Activated CD8-positive, alpha-beta memory T cell treated with anti-CD3 and anti-CD28 coated beads, Interleukin-2, amount 10 ng/mL, durations not matched to agents 7 days and 5 days (primary cell): ENCODE data around the gene PPP1R14D. TPM values are rescaled to one million over a fixed set of nuclear protein-coding genes. Genes with fewer than 3 reads are reported as not detected.

Experiments
- ATAC-seq: fragments of 150-1000 bp; cut with Tn5 transposase; one replicate; pipeline ENCODE4 v1.10.0; 2021; ENCODE audit warnings: moderate library complexity
- CTCF ChIA-PET: fragments of 350-600 bp; sonication (Branson Sonifier 250); formaldehyde crosslinking; loops from one replicate; lab custom pipeline; 2021; ENCODE audit warnings: antibody characterized with exemption; lab: Charles Lee
- DNase-seq: peaks from one replicate; pipeline ENCODE4 v3.0.0-alpha.2; 2020
- H3K27ac Mint-ChIP-seq: one replicate; pipeline ENCODE4 v1.8.0; 2021; ENCODE audit warnings: mild to moderate bottlenecking, mixed read lengths
- H3K27me3 Mint-ChIP-seq: one replicate; pipeline ENCODE4 v1.8.0; 2021; ENCODE audit warnings: mixed read lengths
- H3K36me3 Mint-ChIP-seq: one replicate; pipeline ENCODE4 v1.8.0; 2021; ENCODE audit warnings: mild to moderate bottlenecking, mixed read lengths
- H3K4me1 Mint-ChIP-seq: one replicate; pipeline ENCODE4 v1.8.0; 2021; ENCODE audit warnings: mixed read lengths
- H3K4me3 Mint-ChIP-seq: one replicate; pipeline ENCODE4 v1.8.0; 2021; ENCODE audit warnings: mild to moderate bottlenecking, moderate library complexity, mixed read lengths
- H3K9me3 Mint-ChIP-seq: one replicate; pipeline ENCODE4 v1.8.0; 2022; ENCODE audit warnings: low read depth, mixed read lengths
- total RNA-seq, 2 experiments: library from RNA; stranded (reverse); gene quantifications; one replicate each; pipeline ENCODE4 v1.2.3, GENCODE V29; 2021

Gene PPP1R14D
- total RNA-seq, 2 experiments from 2014 or later = not detected

DNA sequence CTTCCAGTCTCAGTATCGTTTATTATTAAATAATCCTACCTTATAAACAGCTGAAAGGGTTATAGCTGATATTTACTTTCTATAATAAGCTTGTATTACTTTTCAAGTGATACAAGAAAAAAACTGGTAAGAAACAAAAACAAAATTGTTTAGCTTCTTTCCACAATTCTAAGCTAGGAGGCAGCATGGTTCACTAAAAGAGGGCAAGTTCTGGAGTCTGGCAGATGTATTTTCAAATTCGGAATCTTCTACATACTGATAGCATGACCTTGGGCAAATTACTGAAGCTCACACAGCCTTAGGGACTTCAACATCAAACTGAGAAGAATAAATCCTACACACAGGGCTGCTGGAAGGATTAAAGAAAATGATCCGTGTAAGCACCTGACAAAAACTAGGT lies 43.3 kb downstream of the PPP1R14D start:
- H3K9me3 Mint-ChIP-seq = no peaks in the 10 kb centered on the region
- no peak overlapping the region for H3K27ac Mint-ChIP-seq
- no peak for ATAC-seq

GRCh38 chr15:40782609-40783227 lies 45.8 kb downstream of the PPP1R14D start:
- CTCF ChIA-PET = interaction anchor here (0.5 to 3.3 kb wide), 43 partner anchors 9 to 621 kb away, joined by 3 to 26 read pairs (median 4); partner anchors contain the start of genes BUB1B, C15orf62, DNAJC17 and GCHFR
- H3K36me3 Mint-ChIP-seq = peaks cover 3% of the 10 kb centered on the region
- no peak overlapping the region for H3K4me3 Mint-ChIP-seq
- peak; percentile 86 for DNase-seq
- peaks cover 18% of the 10 kb centered on the region for H3K4me1 Mint-ChIP-seq
- no peaks in the 10 kb centered on the region for H3K27me3 Mint-ChIP-seq
- no peaks in the 10 kb centered on the region for H3K9me3 Mint-ChIP-seq
- ATAC-seq = peak; percentile 99
- peak overlapping the region; percentile 30 for H3K27ac Mint-ChIP-seq

More for the DNA sequence above, 43.3 kb downstream of the PPP1R14D start:
- no peak for DNase-seq
- no peak overlapping the region for H3K4me3 Mint-ChIP-seq
- peaks cover 22% of the 10 kb centered on the region for H3K4me1 Mint-ChIP-seq
- H3K36me3 Mint-ChIP-seq = no peaks in the 10 kb centered on the region
- no peaks in the 10 kb centered on the region for H3K27me3 Mint-ChIP-seq
- CTCF ChIA-PET = interaction anchor here (1.1 to 5.4 kb wide), 6 partner anchors 15 to 110 kb away, joined by 3 to 24 read pairs (median 4); partner anchors contain the start of gene VPS18

DNA sequence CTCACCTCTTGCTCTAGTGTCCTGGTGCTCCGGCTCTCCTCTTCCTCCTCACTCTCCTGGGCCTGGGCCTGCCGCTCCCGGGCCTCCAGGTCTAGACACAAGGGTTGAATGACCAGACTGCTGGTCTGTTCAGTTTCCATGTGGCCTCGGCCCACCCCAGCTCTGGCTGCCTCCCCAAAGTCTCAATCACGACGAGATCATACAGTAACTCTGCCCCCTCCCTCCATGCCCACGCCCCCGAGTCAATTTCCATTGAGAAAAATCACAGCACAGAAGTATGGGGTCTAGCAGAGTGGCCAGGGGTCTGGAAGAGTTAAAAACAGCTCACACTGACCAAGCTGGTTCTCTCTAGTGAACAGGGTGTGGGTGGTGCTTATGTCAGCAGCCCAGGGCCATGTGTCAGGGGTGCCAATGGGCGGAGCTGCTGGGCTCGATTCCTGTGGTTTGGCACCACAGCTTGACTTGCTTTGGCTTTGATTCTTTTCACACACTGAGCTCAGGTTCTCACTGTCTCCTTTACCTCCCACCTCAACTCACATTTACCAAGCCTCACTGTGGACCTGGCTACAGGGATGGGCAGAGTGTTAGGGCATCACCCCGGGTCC lies 51.9 kb downstream of the PPP1R14D start:
- Mint-ChIP-seq H3K36me3 (peaks cover 14% of the 10 kb centered on the region), H3K4me3 (no peak overlapping the region), H3K27me3 (no peaks in the 10 kb centered on the region), H3K9me3 (no peaks in the 10 kb centered on the region), H3K4me1 (peaks cover 15% of the 10 kb centered on the region), H3K27ac (peak overlapping the region; percentile 66)
- CTCF ChIA-PET = interaction anchor here (0.8 to 2.5 kb wide), 2 partner anchors 32 to 99 kb away, joined by 4 to 8 read pairs; no protein-coding TSS in a partner anchor
- peak; percentile 82 for ATAC-seq
- peak; percentile 63 for DNase-seq

DNA sequence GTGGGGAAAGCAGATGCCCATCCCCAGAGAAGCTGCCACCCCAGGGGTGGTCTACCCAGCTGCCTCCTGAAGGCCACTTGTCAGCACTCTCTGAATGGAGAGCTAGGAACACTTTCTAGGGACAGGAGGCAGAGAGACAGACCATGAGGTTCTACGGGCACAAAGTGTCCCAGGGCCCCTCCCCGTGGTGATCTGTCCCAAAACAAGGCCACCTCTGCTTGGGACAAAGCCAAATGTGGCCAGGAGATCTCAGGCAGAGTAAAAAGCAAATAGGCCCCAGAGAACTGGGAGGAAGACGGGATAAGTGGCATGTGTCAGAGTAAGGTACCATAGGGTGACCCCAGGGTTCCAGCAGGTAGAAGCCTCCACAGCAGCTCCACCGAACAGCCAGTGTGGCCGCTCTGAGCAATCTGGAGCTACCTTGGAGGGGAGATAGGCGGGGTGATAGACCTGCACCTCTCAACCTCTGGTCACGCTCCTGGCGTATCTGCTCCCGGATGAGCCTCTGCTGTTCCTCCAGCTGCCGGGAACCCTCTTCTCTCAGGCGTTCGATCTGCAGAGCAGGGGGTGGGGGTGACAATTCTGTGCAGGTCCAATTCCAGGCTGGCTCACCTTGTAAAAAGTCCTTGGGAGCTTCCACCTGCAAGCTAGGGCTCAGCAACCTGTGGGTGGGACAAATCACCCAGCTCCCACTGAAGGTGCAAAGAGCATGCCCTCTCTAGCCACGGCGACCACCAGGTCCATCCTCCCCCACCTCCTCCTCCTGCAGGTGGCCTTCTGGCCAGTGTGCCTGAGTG lies 52.6 kb downstream of the PPP1R14D start:
- Mint-ChIP-seq H3K4me1 (peaks cover 15% of the 10 kb centered on the region), H3K4me3 (no peak overlapping the region), H3K27me3 (no peaks in the 10 kb centered on the region), H3K36me3 (peaks cover 14% of the 10 kb centered on the region), H3K27ac (no peak overlapping the region), H3K9me3 (no peaks in the 10 kb centered on the region)
- CTCF ChIA-PET = interaction anchor here (0.8 to 2.5 kb wide), 2 partner anchors 32 to 99 kb away, joined by 4 to 8 read pairs; no protein-coding TSS in a partner anchor
- no peak for DNase-seq
- ATAC-seq = no peak

GRCh38 chr15:40775007-40775406 lies 53.5 kb downstream of the PPP1R14D start:
- Mint-ChIP-seq H3K27me3 (no peaks in the 10 kb centered on the region), H3K36me3 (peaks cover 15% of the 10 kb centered on the region), H3K9me3 (no peaks in the 10 kb centered on the region), H3K4me3 (no peak overlapping the region), H3K27ac (no peak overlapping the region), H3K4me1 (peaks cover 18% of the 10 kb centered on the region)
- ATAC-seq = no peak
- no peak for DNase-seq
- CTCF ChIA-PET = no interaction called here

GRCh38 chr15:40773902-40774301 lies 54.6 kb downstream of the PPP1R14D start:
- no peak for DNase-seq
- no peak for ATAC-seq
- Mint-ChIP-seq H3K4me3 (no peak overlapping the region), H3K9me3 (no peaks in the 10 kb centered on the region), H3K27ac (no peak overlapping the region), H3K27me3 (no peaks in the 10 kb centered on the region), H3K36me3 (peaks cover 13% of the 10 kb centered on the region), H3K4me1 (peaks cover 23% of the 10 kb centered on the region)
- CTCF ChIA-PET = interaction anchor here (1.5 kb wide), 1 partner anchor 9 kb away, joined by 5 read pairs; no protein-coding TSS in a partner anchor

DNA sequence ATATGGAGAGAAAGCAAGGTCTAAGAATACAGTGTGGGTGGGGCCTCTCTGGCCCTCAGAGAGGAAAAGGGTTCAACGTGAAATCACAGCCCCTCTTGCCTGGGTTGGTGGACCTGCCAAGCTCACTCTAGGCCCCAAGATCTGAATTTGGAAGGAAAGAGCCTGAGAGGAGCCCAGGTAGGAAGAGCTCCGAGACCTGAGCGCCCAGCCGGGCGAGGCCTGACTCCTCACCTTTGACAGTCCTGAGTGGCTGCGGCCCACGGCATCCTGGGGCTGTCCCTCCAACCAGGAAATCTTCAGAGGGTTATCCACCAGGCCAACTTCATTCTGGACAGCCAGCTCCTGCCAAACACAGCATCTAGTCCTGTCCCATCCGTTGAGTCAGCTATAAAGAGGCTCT lies 55.0 kb downstream of the PPP1R14D start:
- Mint-ChIP-seq H3K36me3 (peaks cover 13% of the 10 kb centered on the region), H3K27ac (no peak overlapping the region), H3K27me3 (no peaks in the 10 kb centered on the region), H3K4me3 (no peak overlapping the region), H3K4me1 (peaks cover 26% of the 10 kb centered on the region), H3K9me3 (no peaks in the 10 kb centered on the region)
- CTCF ChIA-PET = interaction anchor here (0.7 to 1.5 kb wide), 3 partner anchors 9 to 204 kb away, joined by 3 to 6 read pairs (median 5); partner anchors contain the start of gene RPUSD2
- DNase-seq = no peak
- no peak for ATAC-seq

- no peaks in the 10 kb centered on the region for H3K9me3 Mint-ChIP-seq
- ATAC-seq (no peak), DNase-seq (no peak)
- no peak overlapping the region for H3K27ac Mint-ChIP-seq
- H3K36me3 Mint-ChIP-seq = peaks cover 13% of the 10 kb centered on the region
- CTCF ChIA-PET = no interaction called here
- no peak overlapping the region for H3K4me3 Mint-ChIP-seq
- H3K4me1 Mint-ChIP-seq = peaks cover 28% of the 10 kb centered on the region
- no peaks in the 10 kb centered on the region for H3K27me3 Mint-ChIP-seq
These were observed 56.5 kb downstream of the PPP1R14D start for GRCh38 chr15:40772014-40772413.

GRCh38 chr15:40771242-40771641 lies 57.3 kb downstream of the PPP1R14D start:
- H3K4me1 Mint-ChIP-seq = peaks cover 24% of the 10 kb centered on the region
- CTCF ChIA-PET = no interaction called here
- H3K36me3 Mint-ChIP-seq = peaks cover 7% of the 10 kb centered on the region
- no peak overlapping the region for H3K4me3 Mint-ChIP-seq
- H3K27ac Mint-ChIP-seq = no peak overlapping the region
- ATAC-seq (no peak), DNase-seq (no peak)
- no peaks in the 10 kb centered on the region for H3K9me3 Mint-ChIP-seq
- H3K27me3 Mint-ChIP-seq = no peaks in the 10 kb centered on the region

DNA sequence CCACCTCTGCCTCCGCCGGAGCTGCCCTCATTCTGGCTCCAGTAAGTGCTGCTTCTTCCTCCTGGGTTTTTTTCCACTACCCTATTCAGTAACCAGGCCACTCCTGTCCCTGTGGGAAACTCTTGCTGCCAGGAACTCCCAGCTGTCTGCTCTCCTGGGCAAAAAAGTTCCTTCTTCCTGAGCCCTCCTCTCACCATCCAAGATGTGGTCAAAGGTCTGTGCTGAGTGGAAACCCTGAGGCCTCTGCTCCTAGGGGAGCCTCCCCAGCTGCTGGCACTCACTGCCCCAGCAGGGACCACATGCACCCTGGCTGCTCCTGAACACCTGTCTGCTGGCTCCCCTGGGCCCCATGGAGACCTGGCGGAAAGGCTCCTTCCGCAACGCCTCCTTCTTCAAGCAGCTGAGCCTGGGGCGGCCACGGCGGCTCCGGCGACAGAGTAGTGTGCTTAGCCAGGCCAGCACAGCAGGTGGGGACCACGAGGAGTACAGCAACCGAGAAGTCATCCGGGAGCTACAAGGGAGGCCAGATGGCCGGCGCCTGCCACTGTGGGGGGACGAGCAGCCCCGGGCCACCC lies 58.3 kb downstream of the PPP1R14D start:
- CTCF ChIA-PET = interaction anchor here (1.2 to 2.1 kb wide), 2 partner anchors 11 to 12 kb away, joined by 5 to 13 read pairs; no protein-coding TSS in a partner anchor
- H3K27me3 Mint-ChIP-seq = no peaks in the 10 kb centered on the region
- peak overlapping the region; percentile 63 for H3K27ac Mint-ChIP-seq
- ATAC-seq (no peak), DNase-seq (no peak)
- no peaks in the 10 kb centered on the region for H3K9me3 Mint-ChIP-seq
- peaks cover 7% of the 10 kb centered on the region for H3K36me3 Mint-ChIP-seq
- H3K4me1 Mint-ChIP-seq = peaks cover 34% of the 10 kb centered on the region
- H3K4me3 Mint-ChIP-seq = no peak overlapping the region

- Mint-ChIP-seq H3K4me3 (no peak within 1 kb of the TSS), H3K27me3 (no peaks in the 10 kb centered on the region), H3K27ac (peak within 1 kb of the TSS; percentile 85), H3K36me3 (peaks cover 3% of the 10 kb centered on the region), H3K4me1 (peaks cover 41% of the 10 kb centered on the region), H3K9me3 (no peaks in the 10 kb centered on the region)
- ATAC-seq (peak; percentile 43), DNase-seq (peak; percentile 64)
- CTCF ChIA-PET = interaction anchor here (1.2 to 2.1 kb wide), 3 partner anchors 10 to 18 kb away, joined by 5 to 13 read pairs (median 5); no protein-coding TSS in a partner anchor
These were observed 59.0 kb downstream of the PPP1R14D start, which contains the start of gene C15orf62 for GRCh38 chr15:40769274-40770146. Gene C15orf62 (plus strand): TSS chr15:40769980. CDS start chr15:40770496, 516 bp downstream.
